NCI-H748 (cell line): Measurements from ENCODE around the gene TK1.

Source experiments
- DNase-seq: peaks from one replicate; lab custom pipeline; 2025; ENCODE audit not compliant: unreplicated experiment; lab: John Stamatoyannopoulos, UW

TK1 gene

GRCh38 chr17:78219396-78220150, 32.7 kb upstream of the TK1 start:
- no peak for DNase-seq

GRCh38 chr17:78214706-78215061, 27.8 kb upstream of the TK1 start:
- DNase-seq: peak; percentile 22

- DNase-seq: peak; percentile 91
Measured at GRCh38 chr17:78214016-78214705, 27.3 kb upstream of the TK1 start, which contains the start of gene BIRC5. TSS of gene BIRC5 (plus strand) at chr17:78214253. CDS start at chr17:78214317, 64 bp downstream.

GRCh38 chr17:78211032-78211431, 24.2 kb upstream of the TK1 start:
- peak; percentile 5 for DNase-seq

- DNase-seq: no peak
Measured at GRCh38 chr17:78210111-78210510, 23.3 kb upstream of the TK1 start.

- DNase-seq: no peak
Measured at GRCh38 chr17:78208486-78208885, 21.6 kb upstream of the TK1 start.

GRCh38 chr17:78206298-78206697, 19.4 kb upstream of the TK1 start:
- DNase-seq: no peak

- DNase-seq: no peak
Measured at GRCh38 chr17:78205124-78205775, 18.4 kb upstream of the TK1 start.

- DNase-seq: peak; percentile 1
Measured at GRCh38 chr17:78204387-78205123, 17.7 kb upstream of the TK1 start.

GRCh38 chr17:78202666-78203065, 15.8 kb upstream of the TK1 start:
- DNase-seq: no peak

- no peak for DNase-seq
Measured at GRCh38 chr17:78200451-78200850, 13.6 kb upstream of the TK1 start.

- no peak for DNase-seq
Measured at GRCh38 chr17:78197147-78197832, 10.4 kb upstream of the TK1 start.

- DNase-seq: no peak
Measured at GRCh38 chr17:78196716-78197115, 9.9 kb upstream of the TK1 start.

GRCh38 chr17:78185981-78186691, 716 bp downstream of the TK1 start:
- peak; percentile 30 for DNase-seq

- no peak for DNase-seq
Measured at GRCh38 chr17:78184868-78185267, 2.0 kb downstream of the TK1 start.

- no peak for DNase-seq
Measured at GRCh38 chr17:78184351-78184750, 2.5 kb downstream of the TK1 start.

- no peak for DNase-seq
Measured at GRCh38 chr17:78183916-78184315, 2.9 kb downstream of the TK1 start.

GRCh38 chr17:78182504-78182903, 4.3 kb downstream of the TK1 start:
- no peak for DNase-seq

GRCh38 chr17:78180508-78180907, 6.3 kb downstream of the TK1 start:
- DNase-seq: no peak

- DNase-seq: no peak
Measured at GRCh38 chr17:78180083-78180482, 6.8 kb downstream of the TK1 start.
